ENCODE data around the gene UBE4A. TPM values are rescaled to one million over a fixed set of nuclear protein-coding genes. Genes with fewer than 3 reads are reported as not detected.
A peak's percentile ranks its signal among the peaks of the same experiment; 100 is the strongest.
"Not testable (repeated sequence)": the region's sequence is repeated elsewhere in the genome, so short reads cannot be mapped to it uniquely, and the experiment has no call there.

Gene UBE4A
- total RNA-seq, 2 experiments from 2014 or later: 40.1 to 43.0 TPM

DNA sequence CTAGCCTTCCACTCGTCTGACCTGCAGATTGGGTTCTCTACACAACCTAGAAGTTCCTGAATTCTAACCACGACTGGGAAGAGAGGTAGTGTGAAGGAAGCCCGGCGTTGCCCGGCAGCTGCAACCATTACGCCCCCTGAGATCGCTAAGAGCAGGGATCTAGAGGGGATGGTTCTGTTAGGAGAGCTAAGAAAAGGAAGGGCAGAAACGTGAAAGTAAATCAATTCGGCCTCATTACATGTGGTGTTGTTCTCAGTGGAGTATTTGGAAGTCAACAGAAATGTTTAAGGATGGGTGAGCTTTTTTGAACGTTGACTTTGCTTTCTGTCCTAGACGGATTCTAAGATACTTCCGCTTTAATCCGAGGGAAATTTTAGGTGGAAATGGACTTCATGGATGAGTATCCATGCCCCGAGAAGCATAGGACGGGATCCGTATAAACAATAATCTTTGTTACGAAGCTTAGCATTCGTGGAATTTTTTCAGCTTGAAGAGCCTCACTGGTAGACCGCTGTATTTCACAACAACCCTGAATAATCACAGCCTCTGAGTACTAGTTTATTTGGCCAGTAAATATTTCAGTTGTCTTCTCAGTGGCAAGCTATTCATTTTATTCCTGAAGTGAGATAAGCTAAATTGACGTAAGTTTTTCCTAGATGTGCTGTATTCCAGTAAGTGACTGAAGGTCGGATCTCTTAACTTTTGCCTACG lies 42.6 kb downstream of the UBE4A start:
- peak overlapping the region; percentile 96 for H3K27ac Mint-ChIP-seq
- Histone ChIP-seq H3K4me3 (ENCODE audit: low read length) (peak overlapping the region; percentile 97), H3K4me1 (ENCODE audit: insufficient read depth, low read length) (peaks cover 46% of the 10 kb centered on the region), H3K27ac (ENCODE audit: low read depth in 1 of 2, low read length in 2 of 2) (peak overlapping the region; percentile 90 to 93), H3K9me3 (ENCODE audit: control insufficient read depth in 1 of 2, insufficient read depth in 1 of 2, low read length in 2 of 2) (no peaks in the 10 kb centered on the region), H3K27me3 (ENCODE audit: control insufficient read depth in 1 of 2, insufficient read depth in 2 of 2, low read length in 2 of 2) (no peaks in the 10 kb centered on the region), H3K36me3 (ENCODE audit: insufficient read depth, low read length) (peaks cover 34% of the 10 kb centered on the region)
- peak overlapping the region; percentile 93 for H3K4me3 Mint-ChIP-seq
- no peak for DNase-seq
- H3K9me3 Mint-ChIP-seq: no peaks in the 10 kb centered on the region
- H3K4me1 Mint-ChIP-seq (ENCODE audit: low read depth): peaks cover 78% of the 10 kb centered on the region
- H3K27me3 Mint-ChIP-seq: no peaks in the 10 kb centered on the region
- ATAC-seq (ENCODE audit: poor library complexity): no peak
- POLR2A ChIA-PET: interaction anchor here (0.5 to 2.1 kb wide), 8 partner anchors 10 to 181 kb away, joined by 3 to 24 read pairs (median 3); partner anchors contain the start of genes CD3E, KMT2A and UBE4A
- CTCF ChIA-PET: interaction anchor here (0.7 to 6.5 kb wide), 7 partner anchors 29 to 204 kb away, joined by 3 to 30 read pairs (median 3); partner anchors contain the start of gene KMT2A
- intact Hi-C loops (cut with DNase I, micrococcal nuclease): loop anchor here (1.0 to 5.0 kb wide), 5 partner anchors 34 to 255 kb away; partner anchors contain the start of genes KMT2A (in 1 of the 2) and UBE4A (in 1 of the 2)
- no peak for TF ChIP-seq CTCF (IDR thresholded peaks at IDR 0.05)
- H3K36me3 Mint-ChIP-seq (ENCODE audit: low read depth): peaks cover 53% of the 10 kb centered on the region

DNA sequence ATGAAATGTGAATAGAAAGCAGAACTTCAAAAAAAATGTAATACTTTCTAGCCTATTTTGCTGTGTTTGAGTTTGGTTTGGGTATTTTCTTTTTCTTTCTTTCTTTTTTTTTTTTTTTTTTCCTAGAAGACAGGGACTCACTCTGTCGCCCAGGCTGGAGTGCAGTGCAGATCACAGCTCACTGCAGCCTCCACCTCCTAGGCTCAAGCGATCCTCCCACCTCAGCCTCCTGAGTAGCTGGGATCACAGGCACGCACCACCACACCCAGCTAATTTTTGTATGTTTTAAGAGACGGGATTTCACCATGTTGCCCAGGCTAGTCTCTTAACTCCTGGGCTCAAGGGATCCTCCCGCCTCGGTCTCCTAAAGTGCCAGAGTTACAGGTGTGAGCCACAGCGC lies 43.2 kb downstream of the UBE4A start:
- peaks cover 46% of the 10 kb centered on the region for H3K4me1 ChIP-seq (ENCODE audit: insufficient read depth, low read length)
- peak overlapping the region; percentile 97 for H3K4me3 ChIP-seq (ENCODE audit: low read length)

GRCh38 chr11:118406599-118407166 lies 47.3 kb downstream of the UBE4A start:
- no peak overlapping the region for H3K4me3 ChIP-seq (ENCODE audit: low read length)
- DNase-seq: no peak
- Mint-ChIP-seq H3K27ac (peak overlapping the region; percentile 58), H3K9me3 (no peaks in the 10 kb centered on the region), H3K4me1 (ENCODE audit: low read depth) (peaks cover 54% of the 10 kb centered on the region), H3K27me3 (no peaks in the 10 kb centered on the region), H3K4me3 (no peak overlapping the region), H3K36me3 (ENCODE audit: low read depth) (peaks cover 70% of the 10 kb centered on the region)
- POLR2A ChIA-PET: interaction anchor here (0.9 to 1.8 kb wide), 2 partner anchors 29 to 31 kb away, joined by 3 to 10 read pairs; partner anchors contain the start of gene KMT2A
- no peaks in the 10 kb centered on the region for H3K9me3 ChIP-seq (ENCODE audit: control insufficient read depth in 1 of 2, insufficient read depth in 1 of 2, low read length in 2 of 2)
- H3K27ac ChIP-seq (ENCODE audit: low read depth in 1 of 2, low read length in 2 of 2): no peak overlapping the region
- CTCF ChIA-PET: interaction anchor here (0.9 kb wide), 1 partner anchor 9 kb away, joined by 3 read pairs; no protein-coding TSS in a partner anchor
- H3K4me1 ChIP-seq (ENCODE audit: insufficient read depth, low read length): peaks cover 21% of the 10 kb centered on the region
- peaks cover 63% of the 10 kb centered on the region for H3K36me3 ChIP-seq (ENCODE audit: insufficient read depth, low read length)
- no peak for ATAC-seq (ENCODE audit: poor library complexity)
- intact Hi-C loops (cut with DNase I, micrococcal nuclease): no loop called here
- H3K27me3 ChIP-seq (ENCODE audit: control insufficient read depth in 1 of 2, insufficient read depth in 2 of 2, low read length in 2 of 2): no peaks in the 10 kb centered on the region
- no peak for TF ChIP-seq CTCF (IDR thresholded peaks at IDR 0.05)

More for the DNA sequence above, 43.2 kb downstream of the UBE4A start:
- peaks cover 53% of the 10 kb centered on the region for H3K36me3 Mint-ChIP-seq (ENCODE audit: low read depth)
- H3K27ac ChIP-seq (ENCODE audit: low read depth in 1 of 2, low read length in 2 of 2); H3K27me3 ChIP-seq (ENCODE audit: control insufficient read depth in 1 of 2, insufficient read depth in 2 of 2, low read length in 2 of 2); H3K9me3 ChIP-seq (ENCODE audit: control insufficient read depth in 1 of 2, insufficient read depth in 1 of 2, low read length in 2 of 2); H3K27me3 Mint-ChIP-seq; ATAC-seq (ENCODE audit: poor library complexity); H3K9me3 Mint-ChIP-seq; DNase-seq: not testable (repeated sequence)
- peak overlapping the region; percentile 93 for H3K4me3 Mint-ChIP-seq
- ChIA-PET POLR2A (interaction anchor here (0.6 to 2.1 kb wide), 6 partner anchors 24 to 182 kb away, joined by 3 to 24 read pairs (median 3); partner anchors contain the start of genes CD3E, KMT2A and UBE4A), CTCF (interaction anchor here (0.7 to 6.5 kb wide), 7 partner anchors 30 to 204 kb away, joined by 3 to 30 read pairs (median 3); partner anchors contain the start of gene KMT2A)
- intact Hi-C loops (cut with DNase I, micrococcal nuclease): loop anchor here (5.0 kb wide), 3 partner anchors 40 to 255 kb away; partner anchors contain the start of gene UBE4A (in 1 of the 2)
- peaks cover 35% of the 10 kb centered on the region for H3K36me3 ChIP-seq (ENCODE audit: insufficient read depth, low read length)
- H3K4me1 Mint-ChIP-seq (ENCODE audit: low read depth): peaks cover 75% of the 10 kb centered on the region
- H3K27ac Mint-ChIP-seq: peak overlapping the region; percentile 96
